ENCODE results near the gene ARHGEF3. TPM values are rescaled to one million over a fixed set of nuclear protein-coding genes. Genes with fewer than 3 reads are reported as not detected.

Gene ARHGEF3
- total and polyA plus RNA-seq, 2 donors (not counting 3 experiments of a cell fraction or from before 2014, with no cell fraction given) = 6.7 to 16.3 TPM

GRCh38 chr3:56787258-56787775, 14.4 kb downstream of the ARHGEF3 start:
- Histone ChIP-seq H3K9me3 (replicated peaks; ENCODE audit: control insufficient read depth, insufficient read depth, low read length) (no peaks in the 10 kb centered on the region), H3K79me2 (ENCODE audit: control insufficient read depth, insufficient read depth, low read length) (no peaks in the 10 kb centered on the region), H3K27ac (ENCODE audit: insufficient read depth, low read depth, low read length) (no peak overlapping the region), H2AFZ (ENCODE audit: low read depth, low read length) (no peak overlapping the region), H3K4me2 (ENCODE audit: insufficient read depth, low read length) (no peak overlapping the region), H3K4me3 (replicated peaks in 1 of 3; ENCODE audit: insufficient read depth in 1 of 3, low read depth in 1 of 3, low read length in 3 of 3) (no peak overlapping the region), H3K4me1 (ENCODE audit: control insufficient read depth, extremely low read depth, insufficient read depth, low read length) (peaks cover 21% of the 10 kb centered on the region), H3K27me3 (ENCODE audit: control insufficient read depth in 2 of 2, insufficient read depth in 2 of 2, low read length in 2 of 2) (no peaks in the 10 kb centered on the region), H3K9me1 (replicated peaks; ENCODE audit: control insufficient read depth, extremely low read depth, insufficient read depth, low read length) (no peaks in the 10 kb centered on the region), H4K20me1 (replicated peaks; ENCODE audit: control insufficient read depth, extremely low read depth, insufficient read depth, low read length) (no peaks in the 10 kb centered on the region), H3K36me3 (ENCODE audit: control insufficient read depth in 2 of 2, extremely low read depth in 1 of 2, insufficient read depth in 2 of 2, low read length in 2 of 2) (no peaks in the 10 kb centered on the region), H3K9ac (replicated peaks; ENCODE audit: extremely low read depth, insufficient read depth, low read length) (no peak overlapping the region)
- intact Hi-C loops (cut with micrococcal nuclease) (no loop called here), dilution Hi-C loops (cut with MboI; ENCODE audit: extremely low pct_ligation_motif_present, low sequenced_read_pairs) (no loop called here)
- TF ChIP-seq GATA2 (IDR thresholded peaks at IDR 0.05; ENCODE audit: insufficient read depth, insufficient read length, low read depth, low read length) (no peak), CTCF (IDR thresholded peaks at IDR 0.05; ENCODE audit: extremely low read depth in 1 of 2, insufficient read depth in 1 of 2, low read depth in 1 of 2, low read length in 2 of 2) (no peak), POLR2AphosphoS5 (IDR thresholded peaks at IDR 0.05; ENCODE audit: insufficient read depth, low read depth, low read length) (no peak), MYC (IDR thresholded peaks at IDR 0.05; ENCODE audit: low read depth, low read length) (no peak), JUN (IDR thresholded peaks at IDR 0.05; ENCODE audit: borderline replicate concordance, insufficient read depth, insufficient read length, low read depth) (no peak), FOS (IDR thresholded peaks at IDR 0.05; ENCODE audit: borderline replicate concordance, insufficient read depth, low read length) (no peak), POLR2A (IDR thresholded peaks at IDR 0.05; ENCODE audit: low read depth, low read length) (no peak), MAX (IDR thresholded peaks at IDR 0.05; ENCODE audit: insufficient read depth, insufficient read length) (no peak), EZH2 (IDR thresholded peaks at IDR 0.05; ENCODE audit: borderline replicate concordance, low read depth, low read length, severe bottlenecking) (no peak)
- FAIRE-seq (no peak), DNase-seq (ENCODE audit: low read depth, low spot score) (no peak)
- ChIA-PET CTCF (interaction anchor here (1.0 kb wide), 2 partner anchors 13 to 15 kb away, joined by 4 read pairs; partner anchors contain the start of gene ARHGEF3), POLR2A (no interaction called here)
- BruUV-seq (replicated peaks) = no TSS peak

Data from endothelial cell of umbilical vein (primary cell).